Measurements from ENCODE around the gene PSMC3. TPM values are rescaled to one million over a fixed set of nuclear protein-coding genes. Genes with fewer than 3 reads are reported as not detected.
A peak's percentile ranks its signal among the peaks of the same experiment; 100 is the strongest.

Gene PSMC3
- total and polyA plus RNA-seq, 2 donors (not counting 1 experiment from before 2014, with no cell fraction given), result 36.7 to 62.7 TPM

GRCh38 chr11:47373876-47374719 lies 52.1 kb downstream of the PSMC3 start:
- peak overlapping the region; percentile 65 for H3K27ac Mint-ChIP-seq
- Histone ChIP-seq H3K27ac (ENCODE audit: low read length in 2 of 2) (peak overlapping the region in 1 of 2 donors; percentile 68), H3K4me2 (replicated peaks; ENCODE audit: low read depth, low read length, poor library complexity, severe bottlenecking) (peak overlapping the region; percentile 100), H3K9ac (ENCODE audit: low read length) (no peak overlapping the region), H3K4me3 (ENCODE audit: control extremely low read depth in 1 of 5, extremely low read depth in 1 of 5, insufficient read depth in 1 of 5, low read depth in 2 of 5, low read length in 4 of 5) (no peak overlapping the region), H2AFZ (ENCODE audit: insufficient read depth, low read depth, low read length, poor library complexity, severe bottlenecking) (no peak overlapping the region), H4K20me1 (ENCODE audit: control insufficient read depth, insufficient read depth, low read length, poor library complexity, severe bottlenecking) (peaks cover 52% of the 10 kb centered on the region), H3K36me3 (replicated peaks in 1 of 2; ENCODE audit: control extremely low read depth in 1 of 2, control insufficient read depth in 1 of 2, extremely low read depth in 1 of 2, insufficient read depth in 2 of 2, low read length in 1 of 2) (peaks cover 1 to 51% of the 10 kb centered on the region in 2 experiments), H3K4me1 (ENCODE audit: control insufficient read depth in 2 of 2, insufficient read depth in 2 of 2, low read length in 2 of 2) (peaks cover 40 to 46% of the 10 kb centered on the region in 2 donors), H3K9me3 (ENCODE audit: control extremely low read depth in 1 of 3, control insufficient read depth in 2 of 3, insufficient read depth in 1 of 3, low read length in 2 of 3) (no peaks in the 10 kb centered on the region), H3K79me2 (ENCODE audit: control insufficient read depth, insufficient read depth, low read length) (peaks cover 100% of the 10 kb centered on the region), H3K27me3 (replicated peaks in 1 of 4; ENCODE audit: control extremely low read depth in 1 of 4, control insufficient read depth in 3 of 4, insufficient read depth in 4 of 4, low read length in 3 of 4) (no peaks in the 10 kb centered on the region)
- POLR2A ChIA-PET, result interaction anchor here (0.5 to 1.7 kb wide), 8 partner anchors 20 to 104 kb away, joined by 3 to 15 read pairs (median 4); partner anchors contain the start of genes MADD and SLC39A13
- WGBS (ENCODE audit: insufficient coverage), result 62% methylated on average over 14 of the region's 19 CpGs
- no peaks in the 10 kb centered on the region for H3K9me3 Mint-ChIP-seq (ENCODE audit: insufficient read depth)
- CTCF ChIA-PET, result interaction anchor here (0.8 to 7.3 kb wide), 22 partner anchors 9 to 474 kb away, joined by 3 to 345 read pairs (median 4); partner anchors contain the start of genes ACP2, DDB2, NUP160 and PSMC3
- TF ChIP-seq EZH2 (IDR thresholded peaks at IDR 0.05; ENCODE audit: borderline replicate concordance, insufficient read depth, low read depth, low read length, poor library complexity, severe bottlenecking) (no peak), CTCF (IDR thresholded peaks at IDR 0.05) (peak; percentile 91)
- peaks cover 51% of the 10 kb centered on the region for H3K4me1 Mint-ChIP-seq
- peak; percentile 83 for DNase-seq
- peak overlapping the region; percentile 41 for H3K4me3 Mint-ChIP-seq
- H3K27me3 Mint-ChIP-seq, result no peaks in the 10 kb centered on the region
- intact Hi-C loops (cut with micrococcal nuclease), result loop anchor here (1.0 to 10.0 kb wide), 6 partner anchors 20 to 479 kb away; partner anchors contain the start of gene SLC39A13
- peak; percentile 35 for ATAC-seq (ENCODE audit: low read depth)
